Testis (tissue), 2 donors: Measurements from ENCODE around the gene RNASE13.

ENCODE experiments used
- POLR2A ChIP-seq: fragments of 450-650 bp; IDR thresholded peaks from one replicate; pipeline ENCODE4 v1.6.1; 2017; ENCODE audit warnings: antibody characterized with exemption, mild to moderate bottlenecking, moderate library complexity
- TF ChIP-seq, protein P1 (sequence below), 3 experiments: fragments of 450-650 bp in 2 of 3; fragments of 200-600 bp in 1 of 3; sonication (generic) in 1 of 3; IDR thresholded peaks; one replicate each; pipeline ENCODE4 v1.5.1; 2016 to 2019; ENCODE audit warnings: antibody characterized with exemption in 3 of 3, mild to moderate bottlenecking in 2 of 3, moderate library complexity in 1 of 3

GRCh38 chr14:21081521-21082142 is 47.0 kb upstream of the RNASE13 start:
- TF ChIP-seq, protein P1, sequence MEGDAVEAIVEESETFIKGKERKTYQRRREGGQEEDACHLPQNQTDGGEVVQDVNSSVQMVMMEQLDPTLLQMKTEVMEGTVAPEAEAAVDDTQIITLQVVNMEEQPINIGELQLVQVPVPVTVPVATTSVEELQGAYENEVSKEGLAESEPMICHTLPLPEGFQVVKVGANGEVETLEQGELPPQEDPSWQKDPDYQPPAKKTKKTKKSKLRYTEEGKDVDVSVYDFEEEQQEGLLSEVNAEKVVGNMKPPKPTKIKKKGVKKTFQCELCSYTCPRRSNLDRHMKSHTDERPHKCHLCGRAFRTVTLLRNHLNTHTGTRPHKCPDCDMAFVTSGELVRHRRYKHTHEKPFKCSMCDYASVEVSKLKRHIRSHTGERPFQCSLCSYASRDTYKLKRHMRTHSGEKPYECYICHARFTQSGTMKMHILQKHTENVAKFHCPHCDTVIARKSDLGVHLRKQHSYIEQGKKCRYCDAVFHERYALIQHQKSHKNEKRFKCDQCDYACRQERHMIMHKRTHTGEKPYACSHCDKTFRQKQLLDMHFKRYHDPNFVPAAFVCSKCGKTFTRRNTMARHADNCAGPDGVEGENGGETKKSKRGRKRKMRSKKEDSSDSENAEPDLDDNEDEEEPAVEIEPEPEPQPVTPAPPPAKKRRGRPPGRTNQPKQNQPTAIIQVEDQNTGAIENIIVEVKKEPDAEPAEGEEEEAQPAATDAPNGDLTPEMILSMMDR (IDR thresholded peaks at IDR 0.05), result no peak
- no peak for TF ChIP-seq POLR2A
